A172 (cell line): ENCODE results near the gene FAR1. TPM values are rescaled to one million over a fixed set of nuclear protein-coding genes. Genes with fewer than 3 reads are reported as not detected.
"Not testable (repeated sequence)": the region's sequence is repeated elsewhere in the genome, so short reads cannot be mapped to it uniquely, and the experiment has no call there.

Source experiments
- DNase-seq: peaks from one replicate; pipeline ENCODE4 v3.0.0-alpha.2; 2015; ENCODE audit warnings: low spot score
- total RNA-seq: library from RNA; depleted of rRNA; stranded (reverse); fragments of >200 nt; shearing (Covaris generic); gene quantifications from 2 replicates; pipeline ENCODE4 v1.2.3, GENCODE V29; 2014

The FAR1 gene
- total RNA-seq, 1 experiment from 2014 or later, result 81.5 TPM

GRCh38 chr11:13705710-13706109 lies 37.2 kb downstream of the FAR1 start:
- no peak for DNase-seq

- DNase-seq, result no peak
Measured at GRCh38 chr11:13713982-13714381, 45.5 kb downstream of the FAR1 start.

- DNase-seq, result peak; percentile 83
Measured at GRCh38 chr11:13717331-13717730, 48.9 kb downstream of the FAR1 start.

GRCh38 chr11:13718394-13718793 lies 49.9 kb downstream of the FAR1 start:
- no peak for DNase-seq

GRCh38 chr11:13720940-13721339 lies 52.5 kb downstream of the FAR1 start:
- no peak for DNase-seq

DNA sequence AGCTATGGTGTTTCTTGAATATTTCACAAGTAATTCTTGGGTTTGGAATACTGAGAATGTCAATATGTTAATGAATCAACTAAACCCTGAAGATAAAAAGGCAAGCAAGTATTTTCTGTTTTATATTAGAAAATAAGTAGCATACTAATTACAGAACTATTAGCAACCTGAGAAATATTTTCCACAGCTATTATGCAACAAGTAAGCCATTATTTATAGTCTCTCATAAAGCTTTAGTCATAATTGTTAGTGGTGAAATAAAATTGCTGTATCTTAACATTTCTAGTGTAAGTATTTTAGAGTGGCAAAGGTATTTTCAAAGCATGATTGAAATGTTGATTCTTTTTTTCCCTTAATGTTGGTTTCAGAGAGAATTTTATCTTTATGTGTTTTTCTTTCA lies 53.3 kb downstream of the FAR1 start:
- no peak for DNase-seq

DNA sequence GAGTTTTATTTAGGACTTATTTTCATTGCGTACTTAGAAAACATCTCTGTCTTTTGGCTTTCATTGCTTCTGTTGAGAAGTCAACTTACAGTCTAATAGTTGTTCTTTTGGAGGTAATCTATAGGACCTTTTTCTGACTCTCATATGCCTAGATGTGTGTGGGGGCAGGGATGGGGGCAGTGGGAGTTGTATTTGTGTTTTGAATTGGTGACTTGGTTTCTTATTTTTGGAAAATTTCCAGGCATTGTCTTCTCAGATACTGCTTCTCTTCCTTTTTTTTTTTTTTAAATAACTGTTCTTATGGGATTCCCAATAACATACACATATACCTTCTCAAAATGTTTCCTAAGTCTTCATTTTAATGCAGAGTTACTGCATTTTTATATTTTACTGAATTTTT lies 58.0 kb downstream of the FAR1 start:
- DNase-seq, result no peak

DNA sequence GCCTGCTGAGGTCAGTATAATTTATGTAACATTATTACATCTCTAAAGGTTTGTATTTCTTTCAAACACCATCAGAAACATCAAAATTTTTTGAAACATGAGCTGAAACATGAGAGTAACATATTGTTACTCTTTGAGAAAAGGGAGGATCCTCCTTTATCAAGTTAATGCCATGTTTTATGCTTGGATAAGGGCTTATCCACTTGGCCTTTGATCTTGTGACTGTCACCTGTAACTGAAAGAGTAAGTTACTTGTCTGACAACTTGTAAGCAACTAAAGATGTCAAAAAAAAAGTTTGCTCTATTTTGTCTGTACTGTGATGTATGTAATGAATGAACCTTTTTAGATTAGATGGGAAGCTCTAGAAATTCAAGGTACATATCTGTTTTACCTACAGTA lies 59.6 kb downstream of the FAR1 start:
- DNase-seq, result no peak

GRCh38 chr11:13734530-13734929 lies 66.1 kb downstream of the FAR1 start:
- no peak for DNase-seq

GRCh38 chr11:13745165-13745564 lies 76.7 kb downstream of the FAR1 start:
- no peak for DNase-seq

DNA sequence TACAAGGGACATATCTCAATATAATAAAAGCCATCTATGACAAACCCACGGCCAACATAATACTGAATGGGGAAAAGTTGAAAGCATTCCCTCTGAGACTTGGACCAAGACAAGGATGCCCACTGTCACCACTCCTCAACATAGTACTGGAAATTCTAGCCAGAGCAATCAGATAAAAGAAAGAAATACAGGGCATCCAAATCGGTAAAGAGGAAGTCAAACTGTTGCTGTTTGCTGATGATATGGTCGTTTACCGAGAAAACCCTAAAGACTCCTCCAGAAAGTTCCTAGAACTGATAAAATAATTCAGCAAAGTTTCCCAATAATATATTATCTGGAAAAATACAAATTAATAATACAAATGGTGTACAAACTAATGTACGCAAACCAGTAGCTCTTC lies 84.8 kb downstream of the FAR1 start:
- DNase-seq, result not testable (repeated sequence)

DNA sequence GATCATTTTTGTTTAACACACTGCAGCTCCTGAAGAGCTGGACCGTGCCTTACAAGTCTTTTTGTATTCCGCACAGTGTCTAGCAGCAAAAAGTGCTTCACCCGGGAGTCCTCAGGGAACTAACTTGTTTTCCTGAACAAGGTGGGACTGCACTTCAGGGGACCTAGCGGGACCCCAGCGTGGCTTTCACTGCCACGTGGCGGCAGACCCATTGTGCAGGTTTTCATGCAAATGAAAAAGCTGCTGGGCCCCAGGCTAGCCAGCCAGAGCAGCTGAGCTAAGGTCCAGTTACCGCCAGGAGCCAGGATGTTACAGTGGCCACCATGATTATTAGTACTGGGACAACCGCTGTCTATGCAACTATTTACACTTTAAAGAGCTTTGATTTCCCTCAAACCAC lies 90.6 kb downstream of the FAR1 start:
- DNase-seq, result no peak

GRCh38 chr11:13760115-13760514 lies 91.6 kb downstream of the FAR1 start:
- peak; percentile 18 for DNase-seq

DNA sequence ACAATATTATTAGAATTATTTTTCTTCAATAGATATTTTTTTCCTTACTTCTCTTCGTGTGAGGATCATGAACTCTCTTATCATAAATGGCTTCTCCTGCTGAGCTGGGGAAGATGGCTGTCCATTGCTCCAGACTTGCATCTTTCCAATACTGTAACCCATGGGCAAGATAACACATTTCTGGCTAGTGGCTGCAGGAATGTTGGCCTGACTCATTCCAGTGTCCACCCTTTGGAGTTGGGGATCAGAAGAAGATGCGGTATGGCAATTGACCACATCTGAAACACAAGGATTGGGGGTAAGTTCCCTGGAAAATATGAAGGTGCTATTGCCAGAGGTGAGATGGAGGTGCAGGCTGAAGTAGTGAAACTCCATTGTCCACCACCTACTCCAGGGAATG lies 92.8 kb downstream of the FAR1 start:
- DNase-seq, result peak; percentile 18

GRCh38 chr11:13761716-13762115 lies 93.2 kb downstream of the FAR1 start:
- peak; percentile 25 for DNase-seq

GRCh38 chr11:13762718-13763117 lies 94.2 kb downstream of the FAR1 start:
- no peak for DNase-seq

DNA sequence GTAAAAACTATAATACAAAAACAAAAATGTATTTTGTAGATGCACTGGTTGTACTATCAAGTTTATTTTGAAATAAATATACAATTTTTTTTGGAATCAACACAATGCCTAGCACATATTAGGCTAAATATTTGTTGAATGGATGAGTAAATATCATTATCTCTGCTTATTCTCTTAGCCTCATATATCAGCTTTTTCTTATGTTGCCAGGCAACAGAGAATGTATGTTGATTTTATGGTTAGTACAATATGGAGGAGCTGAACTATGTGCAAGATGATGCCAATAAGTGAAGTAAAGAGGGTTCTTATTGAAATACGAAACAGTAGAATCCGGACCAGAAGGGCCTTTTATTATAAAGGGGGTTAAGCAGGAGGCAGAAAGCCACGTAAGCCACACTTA lies 94.9 kb downstream of the FAR1 start:
- no peak for DNase-seq

GRCh38 chr11:13765886-13766285 lies 97.4 kb downstream of the FAR1 start:
- no peak for DNase-seq

DNA sequence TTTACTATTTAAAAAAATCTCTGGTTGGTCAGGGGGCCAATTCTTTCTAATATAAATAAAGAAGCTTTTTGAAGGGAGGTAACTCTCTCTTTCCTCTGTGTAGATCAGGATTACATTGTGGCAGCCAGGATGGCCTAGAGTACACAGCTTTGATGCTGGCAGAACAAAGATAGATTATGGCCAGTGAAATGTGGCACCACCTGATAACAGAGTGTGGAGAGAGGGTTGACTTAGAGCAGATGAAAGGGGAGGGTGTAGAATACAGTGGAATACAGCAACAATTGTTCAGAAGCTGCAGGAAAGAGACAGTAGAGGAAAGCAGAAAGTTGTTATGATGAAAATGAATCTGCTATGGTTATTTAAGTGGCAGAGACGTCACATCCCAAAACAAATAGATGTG lies 99.0 kb downstream of the FAR1 start:
- no peak for DNase-seq

- no peak for DNase-seq
Measured at GRCh38 chr11:13769188-13769587, 100.7 kb downstream of the FAR1 start.

- no peak for DNase-seq
Measured at GRCh38 chr11:13771151-13771550, 102.7 kb downstream of the FAR1 start.

DNA sequence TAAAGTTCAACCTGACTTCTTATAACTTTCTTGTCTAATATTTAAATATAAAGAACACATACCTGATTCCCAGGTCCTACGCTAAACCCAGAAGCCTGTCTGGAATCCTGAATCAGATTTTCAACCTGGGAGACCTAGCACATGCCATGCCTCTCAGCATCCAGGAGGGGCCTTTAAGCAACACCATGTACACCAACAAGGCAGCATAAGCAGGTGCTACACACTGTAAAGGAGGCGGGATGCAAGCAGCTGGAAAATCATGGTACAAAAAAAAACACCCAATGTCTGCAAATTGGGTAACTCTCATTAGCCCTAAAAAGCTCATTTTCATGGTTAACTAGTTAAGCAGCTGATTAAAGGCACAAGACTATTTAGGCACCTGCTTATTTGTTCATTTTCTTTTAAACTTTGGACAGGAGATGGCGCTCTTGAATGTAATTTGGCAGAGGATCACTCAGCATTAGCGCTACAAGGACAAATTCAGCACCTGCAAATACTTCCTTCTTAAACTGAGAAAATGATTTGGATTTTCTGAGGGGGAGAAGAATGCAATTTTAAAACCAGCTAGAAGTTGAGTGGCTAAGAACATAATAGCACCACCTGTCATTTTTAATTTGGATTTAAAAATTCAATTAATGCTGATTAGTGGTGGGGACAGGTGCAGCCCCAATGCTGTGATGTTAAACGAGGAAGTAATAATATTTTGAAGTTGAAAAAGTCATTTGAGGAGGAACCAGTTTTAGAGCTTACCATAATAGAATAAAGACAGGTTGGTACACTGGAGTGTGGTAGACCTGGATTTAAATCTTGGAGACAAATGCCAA lies 104.0 kb downstream of the FAR1 start:
- DNase-seq, result peak; percentile 60

- DNase-seq, result no peak
Measured at GRCh38 chr11:13775471-13775870, 107.0 kb downstream of the FAR1 start.
